ENCODE results near the gene ZSCAN10. TPM values are rescaled to one million over a fixed set of nuclear protein-coding genes. Genes with fewer than 3 reads are reported as not detected.

The ZSCAN10 gene
- total and polyA plus RNA-seq, 2 of the 13 experiments (the other 11 are each of a cell fraction or from before 2014, with no cell fraction given), result not detected

- Histone ChIP-seq H2AFZ (ENCODE audit: low read length) (no peak overlapping the region), H3K4me2 (ENCODE audit: low read depth, low read length) (no peak overlapping the region), H4K20me1 (ENCODE audit: insufficient read depth, low read length) (no peaks in the 10 kb centered on the region), H3K9ac (ENCODE audit: insufficient read depth, low read depth, low read length) (no peak overlapping the region), H3K4me1 (ENCODE audit: insufficient read depth, low read length) (peaks cover 37% of the 10 kb centered on the region), H3K27me3 (ENCODE audit: control insufficient read depth in 1 of 2, insufficient read depth in 2 of 2, low read length in 2 of 2) (peaks cover 0 to 24% of the 10 kb centered on the region in 2 experiments; a peak in 2 of 5 replicates), H3K79me2 (ENCODE audit: insufficient read depth, low read length) (no peaks in the 10 kb centered on the region), H3K27ac (ENCODE audit: extremely low read length, insufficient read depth, low read length) (no peak overlapping the region), H3K4me3 (replicated peaks in 1 of 3; ENCODE audit: insufficient read depth in 1 of 3, low read depth in 2 of 3, low read length in 3 of 3) (no peak overlapping the region), H3K9me3 (ENCODE audit: low read length) (no peaks in the 10 kb centered on the region), H3K36me3 (replicated peaks in 1 of 2; ENCODE audit: control insufficient read depth in 1 of 2, insufficient read depth in 2 of 2, low read length in 2 of 2) (no peaks in the 10 kb centered on the region)
- no TSS peak for BruUV-seq (replicated peaks)
- WGBS (ENCODE audit: low lambda C conversion rate), result 16% methylated on average over 4 of the region's 4 CpGs
- ChIA-PET CTCF (ENCODE audit: low intra/inter-chr PET ratio, low total read pairs) (interaction anchor here (1.4 kb wide), 1 partner anchor 36 kb away, joined by 7 read pairs; no protein-coding TSS in a partner anchor), POLR2A (interaction anchor here (1.0 to 3.3 kb wide), 2 partner anchors 9 to 31 kb away, joined by 3 to 13 read pairs; partner anchors contain the start of gene IL32)
- intact Hi-C loops (cut with micrococcal nuclease; ENCODE audit: unreplicated experiment), result loop anchor here (5.0 kb wide), 1 partner anchor 36 kb away; no protein-coding TSS in a partner anchor
- no peak for FAIRE-seq
- in situ Hi-C loops (cut with HindIII; ENCODE audit: extremely low pct_ligation_motif_present, low pct_unique_long_range_greater_than_20kb), result no loop called here
- ATAC-seq, result peak; percentile 15; the same call in 1 of the 3 replicates
- no peak for TF ChIP-seq ATRX (CRISPR knock-in tag; IDR thresholded peaks at IDR 0.05; ENCODE audit: borderline replicate concordance)
- TF ChIP-seq, protein P1, sequence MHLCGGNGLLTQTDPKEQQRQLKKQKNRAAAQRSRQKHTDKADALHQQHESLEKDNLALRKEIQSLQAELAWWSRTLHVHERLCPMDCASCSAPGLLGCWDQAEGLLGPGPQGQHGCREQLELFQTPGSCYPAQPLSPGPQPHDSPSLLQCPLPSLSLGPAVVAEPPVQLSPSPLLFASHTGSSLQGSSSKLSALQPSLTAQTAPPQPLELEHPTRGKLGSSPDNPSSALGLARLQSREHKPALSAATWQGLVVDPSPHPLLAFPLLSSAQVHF (CRISPR knock-in tag; IDR thresholded peaks at IDR 0.05), result no peak
- TF ChIP-seq SRSF9 (IDR thresholded peaks at IDR 0.05; ENCODE audit: borderline replicate concordance, insufficient read depth, low read depth, low read length, poor library complexity, severe bottlenecking), result no peak
- TF ChIP-seq, protein P2, sequence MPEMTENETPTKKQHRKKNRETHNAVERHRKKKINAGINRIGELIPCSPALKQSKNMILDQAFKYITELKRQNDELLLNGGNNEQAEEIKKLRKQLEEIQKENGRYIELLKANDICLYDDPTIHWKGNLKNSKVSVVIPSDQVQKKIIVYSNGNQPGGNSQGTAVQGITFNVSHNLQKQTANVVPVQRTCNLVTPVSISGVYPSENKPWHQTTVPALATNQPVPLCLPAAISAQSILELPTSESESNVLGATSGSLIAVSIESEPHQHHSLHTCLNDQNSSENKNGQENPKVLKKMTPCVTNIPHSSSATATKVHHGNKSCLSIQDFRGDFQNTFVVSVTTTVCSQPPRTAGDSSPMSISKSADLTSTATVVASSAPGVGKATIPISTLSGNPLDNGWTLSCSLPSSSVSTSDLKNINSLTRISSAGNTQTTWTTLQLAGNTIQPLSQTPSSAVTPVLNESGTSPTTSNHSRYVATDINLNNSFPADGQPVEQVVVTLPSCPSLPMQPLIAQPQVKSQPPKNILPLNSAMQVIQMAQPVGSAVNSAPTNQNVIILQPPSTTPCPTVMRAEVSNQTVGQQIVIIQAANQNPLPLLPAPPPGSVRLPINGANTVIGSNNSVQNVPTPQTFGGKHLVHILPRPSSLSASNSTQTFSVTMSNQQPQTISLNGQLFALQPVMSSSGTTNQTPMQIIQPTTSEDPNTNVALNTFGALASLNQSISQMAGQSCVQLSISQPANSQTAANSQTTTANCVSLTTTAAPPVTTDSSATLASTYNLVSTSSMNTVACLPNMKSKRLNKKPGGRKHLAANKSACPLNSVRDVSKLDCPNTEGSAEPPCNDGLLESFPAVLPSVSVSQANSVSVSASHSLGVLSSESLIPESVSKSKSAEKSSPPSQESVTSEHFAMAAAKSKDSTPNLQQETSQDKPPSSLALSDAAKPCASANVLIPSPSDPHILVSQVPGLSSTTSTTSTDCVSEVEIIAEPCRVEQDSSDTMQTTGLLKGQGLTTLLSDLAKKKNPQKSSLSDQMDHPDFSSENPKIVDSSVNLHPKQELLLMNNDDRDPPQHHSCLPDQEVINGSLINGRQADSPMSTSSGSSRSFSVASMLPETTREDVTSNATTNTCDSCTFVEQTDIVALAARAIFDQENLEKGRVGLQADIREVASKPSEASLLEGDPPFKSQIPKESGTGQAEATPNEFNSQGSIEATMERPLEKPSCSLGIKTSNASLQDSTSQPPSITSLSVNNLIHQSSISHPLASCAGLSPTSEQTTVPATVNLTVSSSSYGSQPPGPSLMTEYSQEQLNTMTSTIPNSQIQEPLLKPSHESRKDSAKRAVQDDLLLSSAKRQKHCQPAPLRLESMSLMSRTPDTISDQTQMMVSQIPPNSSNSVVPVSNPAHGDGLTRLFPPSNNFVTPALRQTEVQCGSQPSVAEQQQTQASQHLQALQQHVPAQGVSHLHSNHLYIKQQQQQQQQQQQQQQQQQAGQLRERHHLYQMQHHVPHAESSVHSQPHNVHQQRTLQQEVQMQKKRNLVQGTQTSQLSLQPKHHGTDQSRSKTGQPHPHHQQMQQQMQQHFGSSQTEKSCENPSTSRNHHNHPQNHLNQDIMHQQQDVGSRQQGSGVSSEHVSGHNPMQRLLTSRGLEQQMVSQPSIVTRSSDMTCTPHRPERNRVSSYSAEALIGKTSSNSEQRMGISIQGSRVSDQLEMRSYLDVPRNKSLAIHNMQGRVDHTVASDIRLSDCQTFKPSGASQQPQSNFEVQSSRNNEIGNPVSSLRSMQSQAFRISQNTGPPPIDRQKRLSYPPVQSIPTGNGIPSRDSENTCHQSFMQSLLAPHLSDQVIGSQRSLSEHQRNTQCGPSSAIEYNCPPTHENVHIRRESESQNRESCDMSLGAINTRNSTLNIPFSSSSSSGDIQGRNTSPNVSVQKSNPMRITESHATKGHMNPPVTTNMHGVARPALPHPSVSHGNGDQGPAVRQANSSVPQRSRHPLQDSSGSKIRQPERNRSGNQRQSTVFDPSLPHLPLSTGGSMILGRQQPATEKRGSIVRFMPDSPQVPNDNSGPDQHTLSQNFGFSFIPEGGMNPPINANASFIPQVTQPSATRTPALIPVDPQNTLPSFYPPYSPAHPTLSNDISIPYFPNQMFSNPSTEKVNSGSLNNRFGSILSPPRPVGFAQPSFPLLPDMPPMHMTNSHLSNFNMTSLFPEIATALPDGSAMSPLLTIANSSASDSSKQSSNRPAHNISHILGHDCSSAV (CRISPR knock-in tag; IDR thresholded peaks at IDR 0.05; ENCODE audit: borderline replicate concordance), result no peak
- no peak for TF ChIP-seq NRL (CRISPR knock-in tag; IDR thresholded peaks at IDR 0.05; ENCODE audit: borderline replicate concordance)
- no peak for TF ChIP-seq SAP130 (CRISPR knock-in tag; IDR thresholded peaks at IDR 0.05; ENCODE audit: low read depth)
- no peak for TF ChIP-seq THAP9 (CRISPR knock-in tag; IDR thresholded peaks at IDR 0.05; ENCODE audit: borderline replicate concordance)
- no peak for TF ChIP-seq ZNF792 (CRISPR knock-in tag; IDR thresholded peaks at IDR 0.05)
- no peak for TF ChIP-seq ADNP (CRISPR knock-in tag; IDR thresholded peaks at IDR 0.05)
- TF ChIP-seq TRIM24 (CRISPR knock-in tag; IDR thresholded peaks at IDR 0.05), result no peak
- no peak for TF ChIP-seq ZNF367 (CRISPR knock-in tag; IDR thresholded peaks at IDR 0.05; ENCODE audit: borderline replicate concordance)
- TF ChIP-seq CBX5 (CRISPR knock-in tag; IDR thresholded peaks at IDR 0.05; ENCODE audit: borderline replicate concordance), result no peak
- no peak for TF ChIP-seq ZNF75D (CRISPR knock-in tag; IDR thresholded peaks at IDR 0.05; ENCODE audit: borderline replicate concordance)
- DNase-seq (ENCODE audit: low spot score), result no peak
These were observed 3.2 kb downstream of the ZSCAN10 start for GRCh38 chr16:3095869-3096268.
